Renal cortical epithelial cell (primary cell): ENCODE results near the gene FZD7. TPM values are rescaled to one million over a fixed set of nuclear protein-coding genes. Genes with fewer than 3 reads are reported as not detected.

ENCODE experiments used
- DNase-seq: peaks from one replicate; pipeline ENCODE4 v3.0.0-alpha.2; 2011; ENCODE audit warnings: low read depth
- total RNA-seq: library from RNA; depleted of rRNA; stranded (reverse); fragments of >200 nt; gene quantifications from 2 replicates; pipeline ENCODE4 v1.2.3, GENCODE V29; 2014

The FZD7 gene
- 17.1 and 55.2 TPM in 2 replicates for total RNA-seq

GRCh38 chr2:202033317-202034248, at the start of gene FZD7:
Gene FZD7 (plus strand): TSS chr2:202033855. CDS start chr2:202034648, 793 bp downstream.
- peak; percentile 62 for DNase-seq

- DNase-seq, result no peak
Observed at GRCh38 chr2:201984333-201984732, 49.3 kb upstream of the FZD7 start.

GRCh38 chr2:201984800-201985525, 48.7 kb upstream of the FZD7 start:
- DNase-seq, result no peak

GRCh38 chr2:201985728-201986462, 47.8 kb upstream of the FZD7 start:
- no peak for DNase-seq

- DNase-seq, result no peak
Observed at GRCh38 chr2:201986463-201986735, 47.3 kb upstream of the FZD7 start.

GRCh38 chr2:201987426-201987825, 46.2 kb upstream of the FZD7 start:
- no peak for DNase-seq

- no peak for DNase-seq
Observed at GRCh38 chr2:201990069-201990468, 43.6 kb upstream of the FZD7 start.

- DNase-seq, result no peak
Observed at GRCh38 chr2:201992960-201993359, 40.7 kb upstream of the FZD7 start.

- DNase-seq, result no peak
Observed at GRCh38 chr2:201994973-201995638, 38.5 kb upstream of the FZD7 start.

GRCh38 chr2:201996006-201996405, 37.6 kb upstream of the FZD7 start:
- DNase-seq, result no peak

- no peak for DNase-seq
Observed at GRCh38 chr2:201996679-201997314, 36.9 kb upstream of the FZD7 start.

- no peak for DNase-seq
Observed at GRCh38 chr2:201999279-201999678, 34.4 kb upstream of the FZD7 start.

GRCh38 chr2:202001826-202002225, 31.8 kb upstream of the FZD7 start:
- no peak for DNase-seq

GRCh38 chr2:202002381-202002780, 31.3 kb upstream of the FZD7 start:
- no peak for DNase-seq

- DNase-seq, result no peak
Observed at GRCh38 chr2:202005272-202005887, 28.3 kb upstream of the FZD7 start.

GRCh38 chr2:202006301-202006700, 27.4 kb upstream of the FZD7 start:
- peak; percentile 25 for DNase-seq

- DNase-seq, result peak; percentile 14
Observed at GRCh38 chr2:202007015-202007982, 26.4 kb upstream of the FZD7 start.

GRCh38 chr2:202007983-202008354, 25.7 kb upstream of the FZD7 start:
- DNase-seq, result no peak

GRCh38 chr2:202009019-202009481, 24.6 kb upstream of the FZD7 start:
- DNase-seq, result no peak

- DNase-seq, result no peak
Observed at GRCh38 chr2:202009581-202009980, 24.1 kb upstream of the FZD7 start.
